EL (cell line): ENCODE results near the gene SNRPA1.
A peak's percentile ranks its signal among the peaks of the same experiment; 100 is the strongest.

Source experiments
- DNase-seq: peaks from one replicate; pipeline ENCODE4 v3.0.0-alpha.2; 2016

Gene SNRPA1

DNA sequence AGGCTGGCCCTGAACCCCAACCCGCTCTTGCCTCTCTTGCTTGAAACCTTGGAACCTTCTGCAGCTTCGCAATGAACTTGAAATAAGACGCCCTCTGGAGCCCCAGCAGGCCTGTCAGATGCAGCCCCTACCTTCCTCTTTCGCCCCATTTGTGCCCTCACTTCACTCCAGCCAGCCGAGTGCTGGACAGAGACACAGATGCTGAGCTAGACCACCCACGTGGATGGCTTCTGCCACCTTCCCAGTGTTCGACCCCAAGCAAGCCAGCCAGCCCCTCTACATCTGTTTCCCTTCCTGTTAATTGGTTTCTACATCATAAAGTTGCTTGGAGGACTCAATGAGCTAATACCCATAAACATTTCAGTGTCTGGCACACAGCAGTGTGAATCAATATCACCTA is 23.8 kb upstream of the SNRPA1 start:
- DNase-seq, result no peak

- DNase-seq, result no peak
These were observed 23.2 kb upstream of the SNRPA1 start for GRCh38 chr15:101318147-101318819.

- DNase-seq, result no peak
These were observed 22.4 kb upstream of the SNRPA1 start for GRCh38 chr15:101317336-101317872.

DNA sequence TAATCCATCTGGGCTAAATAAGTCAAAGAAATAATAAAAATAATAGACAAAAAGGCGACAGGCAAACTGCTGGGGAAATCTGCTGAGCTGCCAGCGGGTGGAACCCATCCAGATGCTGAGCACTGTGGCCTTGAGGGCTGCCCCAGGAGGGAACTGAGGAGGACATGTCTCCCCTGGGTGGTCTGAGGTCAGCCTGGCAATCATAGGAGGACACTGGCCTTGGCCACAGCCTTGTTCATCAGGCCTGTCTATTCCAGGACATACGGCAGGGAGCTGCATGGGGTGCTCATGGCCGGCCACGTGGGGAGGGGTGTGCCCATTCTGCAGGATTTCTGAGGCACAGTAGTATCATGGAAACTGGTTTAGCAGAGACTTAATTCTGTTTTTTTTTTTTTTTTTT is 21.5 kb upstream of the SNRPA1 start:
- no peak for DNase-seq

DNA sequence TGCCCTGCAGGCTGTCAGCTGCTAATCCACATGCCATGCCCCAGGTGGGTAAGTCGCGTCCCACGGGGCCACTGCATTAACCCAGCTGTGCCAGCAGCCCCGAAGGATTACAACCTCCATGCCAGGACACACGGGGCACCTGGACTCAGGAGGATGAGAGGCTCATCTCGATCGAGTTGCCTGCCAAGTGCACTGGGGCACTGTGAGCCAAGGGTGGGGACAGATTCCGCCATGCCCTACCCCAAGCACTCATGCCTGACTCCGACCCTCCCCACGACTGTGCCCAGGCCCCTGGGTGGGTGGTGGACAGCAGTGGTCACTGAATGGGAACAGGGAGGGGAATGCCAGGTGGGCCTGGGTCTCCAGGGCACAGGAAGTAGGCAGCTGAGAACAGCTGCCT is 20.7 kb upstream of the SNRPA1 start:
- no peak for DNase-seq

DNA sequence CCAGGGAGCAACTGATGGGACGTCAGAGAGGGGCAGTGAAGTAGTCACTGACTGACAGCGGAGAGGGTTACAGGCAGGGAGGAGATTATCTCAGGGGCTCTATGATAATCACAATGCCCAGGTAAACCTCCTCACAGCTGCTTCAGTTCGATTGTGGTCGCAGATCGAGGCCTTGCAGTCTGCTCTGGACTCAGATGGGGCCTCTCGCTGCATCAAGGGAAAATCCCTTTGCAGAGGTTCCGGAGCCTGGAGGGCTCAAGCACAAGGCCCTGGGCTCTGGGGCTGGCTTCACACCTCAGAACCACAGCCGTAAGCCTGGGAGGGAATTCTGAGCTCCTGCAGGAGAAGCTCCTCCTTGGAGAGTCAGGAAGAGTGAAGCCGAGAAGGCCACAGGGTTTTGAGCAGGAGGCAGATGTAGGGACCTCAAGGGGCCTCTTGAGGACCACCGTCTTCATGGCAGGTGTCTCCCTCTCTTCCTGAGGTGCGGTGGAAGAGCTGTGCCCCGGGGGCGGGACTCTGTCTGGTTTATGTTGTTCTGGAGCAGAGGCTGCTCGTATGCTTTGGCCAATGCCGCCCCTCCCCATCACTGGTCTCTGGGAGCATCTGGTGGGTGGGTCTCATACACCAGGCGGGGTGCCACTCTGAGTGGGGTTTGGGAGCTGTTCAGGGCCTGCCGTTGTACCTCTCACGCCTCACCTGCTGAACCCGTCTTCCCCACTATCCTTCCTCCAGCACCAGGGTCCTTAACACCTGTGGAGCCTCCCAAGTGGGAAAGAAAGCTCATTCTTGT is 19.5 kb upstream of the SNRPA1 start:
- DNase-seq, result no peak

GRCh38 chr15:101313041-101313761 is 18.2 kb upstream of the SNRPA1 start:
- no peak for DNase-seq

GRCh38 chr15:101310508-101310907 is 15.5 kb upstream of the SNRPA1 start:
- DNase-seq, result no peak

DNA sequence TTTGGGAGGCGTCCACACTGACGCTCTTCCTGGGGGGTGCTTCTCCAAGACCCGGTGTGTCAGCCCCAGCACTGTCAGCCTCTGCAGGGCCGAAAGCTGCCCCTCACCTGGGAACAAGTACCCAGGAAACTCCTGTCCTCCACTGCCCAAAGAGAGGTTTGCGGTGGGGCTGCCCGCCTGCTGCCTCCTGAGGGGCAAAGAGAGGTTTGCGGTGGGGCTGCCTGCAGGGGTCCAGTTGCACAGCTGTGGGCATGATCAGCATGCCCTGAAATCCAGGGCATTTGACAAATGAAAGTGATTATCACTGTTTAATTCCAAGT is 15.1 kb upstream of the SNRPA1 start:
- DNase-seq, result no peak

DNA sequence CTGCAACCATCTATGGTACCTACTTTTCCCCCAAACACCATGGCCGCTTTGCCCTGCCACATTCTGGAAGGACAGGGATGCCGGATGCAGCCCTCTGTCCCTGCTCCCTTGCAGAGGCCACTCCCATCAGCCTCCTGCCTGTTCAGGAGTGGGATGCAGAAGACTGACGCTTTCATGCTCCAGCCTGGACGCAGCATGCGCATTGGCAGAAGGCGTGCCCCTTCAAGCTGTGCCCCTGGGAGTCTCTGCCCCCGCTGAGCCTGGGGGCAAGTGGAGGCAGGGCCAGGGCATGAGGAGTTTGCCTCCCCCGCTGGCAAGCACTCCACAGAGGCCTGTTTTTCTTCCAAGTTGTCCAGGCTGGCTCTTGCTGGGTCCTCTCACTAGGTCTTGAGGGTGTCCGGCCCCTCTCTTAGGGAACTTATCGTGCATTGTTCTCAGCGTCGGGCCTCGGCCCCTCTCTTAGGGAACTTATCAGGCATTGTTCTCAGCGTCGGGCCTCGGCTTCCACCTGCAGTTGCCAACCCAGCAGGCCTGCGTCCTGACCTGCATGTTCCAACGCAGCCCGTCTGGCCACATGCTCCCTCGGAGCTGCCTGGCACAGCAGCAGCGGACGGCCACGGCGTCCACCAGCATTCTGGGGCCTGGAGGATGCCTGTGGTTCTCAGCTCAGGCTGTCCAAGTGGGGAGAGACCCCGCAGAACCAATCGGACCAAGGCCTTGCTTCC is 14.6 kb upstream of the SNRPA1 start:
- DNase-seq, result no peak

- DNase-seq, result no peak
These were observed 13.8 kb upstream of the SNRPA1 start for GRCh38 chr15:101308604-101309435.

DNA sequence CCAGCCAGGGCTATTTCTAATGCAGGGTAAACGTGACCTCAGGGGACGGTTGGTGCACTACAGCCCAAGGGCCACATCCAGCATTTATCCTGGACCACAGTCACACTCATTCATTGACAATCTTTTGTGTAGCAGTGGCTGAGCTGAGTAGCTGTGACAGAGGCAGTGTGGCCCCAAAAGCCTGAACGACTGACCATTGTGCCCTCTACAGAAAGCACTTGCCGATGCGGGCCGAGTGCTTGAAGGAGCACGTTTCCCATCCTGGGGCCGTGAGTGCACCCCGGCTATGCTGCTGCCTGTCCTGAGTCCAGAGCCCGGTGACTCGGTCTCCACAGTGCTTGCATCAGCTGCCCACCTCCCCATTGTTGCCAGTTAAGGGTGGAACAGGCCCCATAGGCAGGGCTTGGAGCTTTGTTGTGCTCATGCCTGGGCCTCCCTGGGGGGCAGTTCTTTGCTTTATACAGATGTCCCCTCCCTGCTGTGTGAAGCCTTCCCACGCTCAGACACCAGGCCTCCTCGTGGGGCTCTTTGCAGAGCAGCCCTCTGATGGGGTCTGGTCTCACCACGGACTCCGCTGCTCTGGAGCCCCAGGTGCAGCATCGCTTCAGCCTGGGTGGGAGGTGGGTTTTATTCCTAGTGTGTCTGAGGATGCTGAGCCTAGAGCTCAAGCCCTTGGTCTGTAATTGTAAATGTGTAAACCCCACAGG is 13.0 kb upstream of the SNRPA1 start:
- DNase-seq, result no peak

- DNase-seq, result no peak
These were observed 12.2 kb upstream of the SNRPA1 start for GRCh38 chr15:101307048-101307896.

- no peak for DNase-seq
These were observed 11.4 kb upstream of the SNRPA1 start for GRCh38 chr15:101306341-101307047.

- no peak for DNase-seq
These were observed 10.8 kb upstream of the SNRPA1 start for GRCh38 chr15:101305820-101306255.

DNA sequence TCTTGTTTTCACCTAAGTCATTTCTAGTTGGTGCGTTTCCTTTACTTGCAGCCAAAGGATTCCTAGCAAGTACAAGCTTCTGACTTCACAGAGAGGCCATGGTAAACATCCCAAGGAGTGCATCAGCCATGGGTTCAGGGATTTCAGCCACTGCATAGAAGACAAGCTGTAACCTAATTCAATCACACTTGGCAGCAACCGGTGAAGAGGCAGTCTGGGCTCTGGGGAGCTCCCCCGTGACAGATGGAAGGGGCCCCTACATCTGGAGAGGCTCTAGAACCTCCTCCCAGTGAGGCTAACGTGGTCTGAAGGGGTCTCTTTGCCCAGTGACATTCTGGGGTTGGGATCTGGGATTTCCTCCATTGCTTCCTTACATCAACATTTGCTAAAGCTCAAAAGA is 8.4 kb upstream of the SNRPA1 start:
- DNase-seq, result no peak

DNA sequence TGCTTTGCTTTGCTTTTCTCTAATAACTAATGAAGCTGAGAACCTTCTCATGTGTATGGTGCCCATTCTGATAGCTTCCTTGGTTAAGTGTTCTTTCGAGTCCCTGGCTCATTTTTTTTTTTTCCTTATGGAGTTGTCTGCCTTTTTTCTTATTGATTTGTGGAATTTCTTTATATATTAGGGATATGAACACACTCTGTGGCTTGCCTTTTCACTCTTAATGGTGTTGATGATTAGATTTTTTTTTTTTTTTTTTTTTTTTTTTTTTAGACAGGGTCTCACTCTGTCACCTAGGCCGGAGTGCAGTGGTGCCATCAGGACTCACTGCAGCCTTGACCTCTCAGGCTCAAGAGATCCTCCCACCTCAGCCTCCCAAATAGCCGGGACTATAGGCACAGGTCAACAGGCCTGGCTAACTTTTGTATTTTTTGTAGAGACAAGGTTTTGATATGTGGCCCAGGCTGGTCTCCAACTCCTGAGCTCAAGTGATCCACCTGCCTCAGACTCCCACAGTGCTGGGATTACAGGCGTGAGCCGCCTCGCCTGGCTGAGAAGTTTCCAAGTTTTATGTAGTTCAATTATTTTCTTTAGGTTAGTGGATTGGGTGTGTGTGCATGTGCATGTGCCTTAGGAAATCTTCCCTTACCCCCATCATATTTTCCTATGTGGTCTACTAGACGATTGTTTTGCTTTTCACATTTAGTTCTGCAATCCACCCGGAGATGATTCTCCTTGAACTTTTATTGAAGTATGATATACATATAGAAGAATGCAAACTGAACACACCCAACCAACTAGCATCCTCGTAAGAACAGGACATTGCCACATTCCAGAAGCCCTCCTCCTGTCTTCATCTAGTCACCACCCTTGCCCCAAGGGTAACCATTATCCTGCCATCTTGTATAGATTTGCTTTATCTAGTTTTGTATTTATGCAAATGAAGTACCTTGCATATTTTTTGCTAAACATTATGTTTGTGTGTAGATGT is 1.7 kb upstream of the SNRPA1 start:
- DNase-seq, result peak; percentile 72

DNA sequence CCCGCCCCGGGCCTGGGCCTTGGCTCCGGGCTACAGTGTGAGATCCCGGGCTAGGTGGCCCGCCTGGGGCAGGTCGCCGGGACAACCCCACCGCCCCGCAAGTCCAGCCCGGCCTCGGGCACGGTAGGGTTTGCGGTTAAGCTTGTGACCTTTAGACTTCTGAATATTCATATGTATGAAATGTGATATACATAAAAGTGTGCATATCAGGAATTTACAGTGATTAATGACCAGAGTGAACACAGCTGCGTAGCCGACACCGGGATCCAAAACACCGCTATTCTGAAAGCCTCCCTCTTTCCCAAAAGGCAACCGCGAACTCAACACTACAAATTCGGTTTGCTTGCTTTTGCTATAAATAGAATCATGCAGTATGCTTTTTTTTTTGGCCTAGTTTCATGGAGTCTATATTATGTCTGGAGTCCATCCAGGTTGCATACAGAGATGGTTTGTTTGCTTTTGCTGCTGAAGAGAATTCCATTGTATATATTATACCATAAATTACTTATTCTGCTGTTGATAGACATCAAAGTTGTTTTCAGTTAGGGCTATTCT is 636 bp upstream of the SNRPA1 start:
- DNase-seq, result no peak
